K562 (cell line): ENCODE measurements around the gene LBP. TPM values are rescaled to one million over a fixed set of nuclear protein-coding genes. Genes with fewer than 3 reads are reported as not detected.

Source experiments
- EWSR1 ChIP-seq: fragments of 450-650 bp; IDR thresholded peaks from 2 replicates; pipeline ENCODE4 v1.6.1; 2018; ENCODE audit warnings: borderline replicate concordance, mild to moderate bottlenecking, low read depth, moderate library complexity; ENCODE audit not compliant: partially characterized antibody
- GTF2E2 ChIP-seq: fragments of 200-800 bp; sonication (Bioruptor generic); IDR thresholded peaks from 2 replicates; pipeline ENCODE4 v1.6.1; 2016; ENCODE audit warnings: missing genetic modification characterization, missing compliant biosample characterization
- MTA1 ChIP-seq: fragments of 450-650 bp; IDR thresholded peaks from 2 replicates; pipeline ENCODE4 v1.6.1; 2017; ENCODE audit warnings: borderline replicate concordance
- POLR2AphosphoS5 ChIP-seq: IDR thresholded peaks from 2 replicates; pipeline ENCODE4 v1.6.1; 2011; ENCODE audit warnings: mild to moderate bottlenecking, low read depth, low read length, moderate library complexity; ENCODE audit not compliant: control insufficient read depth, insufficient read depth
- TGIF2 ChIP-seq: sonication (generic); formaldehyde crosslinking; IDR thresholded peaks from 2 replicates; pipeline ENCODE4 v1.8.1; 2022; ENCODE audit warnings: mild to moderate bottlenecking, missing genetic modification reagents, moderate library complexity
- polyA plus RNA-seq, 8 experiments: library from polyadenylated mRNA; depleted of rRNA in 4 of 8; stranded (reverse) in 5 of 8; unstranded in 3 of 8; fragments of >200 nt; fragmentation: Nextera tagmentation in 2 of 8; fragmentation: Illumina TruSeq in 1 of 8; extraction: Ambion mirVana in 2 of 8; extraction: Trizol in 1 of 8; gene quantifications; 2 replicates each; pipeline versions ENCODE4 v1.2.1 to v1.2.3, GENCODE V29; 2011 to 2014; ENCODE audit warnings: inconsistent platforms in 1 of 8, missing spikeins in 1 of 8
- total RNA-seq, 7 experiments: library from RNA; depleted of rRNA in 6 of 7; stranded (reverse); fragments of >200 nt in 6 of 7; fragmentation: Illumina TruSeq in 2 of 7; extraction: Trizol in 2 of 7; gene quantifications; 2 replicates each; pipeline versions ENCODE4 v1.2.1 to v1.2.3, GENCODE V29; 2011 to 2021; ENCODE audit warnings: low replicate concordance in 1 of 7
- TF ChIP-seq, protein P1 (sequence below): fragments of 450-650 bp; IDR thresholded peaks from 2 replicates; pipeline ENCODE4 v1.6.1; 2016; ENCODE audit warnings: low read depth
- TF ChIP-seq, protein P2 (sequence below): sonication (generic); formaldehyde crosslinking; IDR thresholded peaks from 2 replicates; pipeline ENCODE4 v1.8.0; 2023; ENCODE audit warnings: missing genetic modification reagents, mild to moderate bottlenecking, borderline replicate concordance
- TF ChIP-seq, protein P3 (sequence below), 2 experiments: fragments of 450-650 bp; conservative IDR thresholded peaks; 2 replicates each; pipeline ENCODE4 v1.6.1; 2017; ENCODE audit warnings: mild to moderate bottlenecking in 2 of 2, moderate library complexity in 2 of 2
- TF ChIP-seq, protein P4 (sequence below): sonication (generic); formaldehyde crosslinking; IDR thresholded peaks from 2 replicates; pipeline ENCODE4 v1.4.0; 2020; ENCODE audit warnings: mild to moderate bottlenecking, missing genetic modification reagents

LBP gene
- total and polyA plus RNA-seq, 9 of the 15 experiments (the other 6 are each of a cell fraction or from before 2014, with no cell fraction given), result 0.06 to 0.31 (median 0.09) TPM; not detected in 3

DNA sequence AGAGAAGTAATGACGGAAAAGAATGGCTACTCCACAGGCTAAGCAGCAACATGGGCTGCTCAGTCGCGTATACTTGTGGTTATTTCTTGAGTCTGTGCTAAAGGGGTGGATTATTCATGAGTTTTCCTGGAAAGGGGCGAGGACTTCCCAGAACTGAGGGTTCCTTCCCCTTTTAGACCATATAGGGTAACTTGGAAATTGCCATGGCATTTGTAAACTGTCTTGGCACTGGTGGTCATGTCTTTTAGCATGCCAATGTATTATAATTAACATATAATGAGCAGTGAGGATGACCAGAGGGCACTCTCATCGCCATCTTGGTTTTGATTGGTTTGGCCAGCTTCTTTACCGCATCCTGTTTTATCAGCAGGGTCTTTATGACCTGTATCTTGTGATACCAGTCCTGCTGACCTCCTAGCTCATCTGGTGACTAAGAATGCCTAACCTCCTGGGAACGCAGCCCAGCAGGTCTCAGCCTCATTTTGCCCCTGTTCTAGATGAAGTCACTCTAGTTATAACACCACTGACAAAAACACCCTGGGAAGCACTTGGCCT is 11.4 kb downstream of the LBP start (continued):
- TF ChIP-seq, protein P1, sequence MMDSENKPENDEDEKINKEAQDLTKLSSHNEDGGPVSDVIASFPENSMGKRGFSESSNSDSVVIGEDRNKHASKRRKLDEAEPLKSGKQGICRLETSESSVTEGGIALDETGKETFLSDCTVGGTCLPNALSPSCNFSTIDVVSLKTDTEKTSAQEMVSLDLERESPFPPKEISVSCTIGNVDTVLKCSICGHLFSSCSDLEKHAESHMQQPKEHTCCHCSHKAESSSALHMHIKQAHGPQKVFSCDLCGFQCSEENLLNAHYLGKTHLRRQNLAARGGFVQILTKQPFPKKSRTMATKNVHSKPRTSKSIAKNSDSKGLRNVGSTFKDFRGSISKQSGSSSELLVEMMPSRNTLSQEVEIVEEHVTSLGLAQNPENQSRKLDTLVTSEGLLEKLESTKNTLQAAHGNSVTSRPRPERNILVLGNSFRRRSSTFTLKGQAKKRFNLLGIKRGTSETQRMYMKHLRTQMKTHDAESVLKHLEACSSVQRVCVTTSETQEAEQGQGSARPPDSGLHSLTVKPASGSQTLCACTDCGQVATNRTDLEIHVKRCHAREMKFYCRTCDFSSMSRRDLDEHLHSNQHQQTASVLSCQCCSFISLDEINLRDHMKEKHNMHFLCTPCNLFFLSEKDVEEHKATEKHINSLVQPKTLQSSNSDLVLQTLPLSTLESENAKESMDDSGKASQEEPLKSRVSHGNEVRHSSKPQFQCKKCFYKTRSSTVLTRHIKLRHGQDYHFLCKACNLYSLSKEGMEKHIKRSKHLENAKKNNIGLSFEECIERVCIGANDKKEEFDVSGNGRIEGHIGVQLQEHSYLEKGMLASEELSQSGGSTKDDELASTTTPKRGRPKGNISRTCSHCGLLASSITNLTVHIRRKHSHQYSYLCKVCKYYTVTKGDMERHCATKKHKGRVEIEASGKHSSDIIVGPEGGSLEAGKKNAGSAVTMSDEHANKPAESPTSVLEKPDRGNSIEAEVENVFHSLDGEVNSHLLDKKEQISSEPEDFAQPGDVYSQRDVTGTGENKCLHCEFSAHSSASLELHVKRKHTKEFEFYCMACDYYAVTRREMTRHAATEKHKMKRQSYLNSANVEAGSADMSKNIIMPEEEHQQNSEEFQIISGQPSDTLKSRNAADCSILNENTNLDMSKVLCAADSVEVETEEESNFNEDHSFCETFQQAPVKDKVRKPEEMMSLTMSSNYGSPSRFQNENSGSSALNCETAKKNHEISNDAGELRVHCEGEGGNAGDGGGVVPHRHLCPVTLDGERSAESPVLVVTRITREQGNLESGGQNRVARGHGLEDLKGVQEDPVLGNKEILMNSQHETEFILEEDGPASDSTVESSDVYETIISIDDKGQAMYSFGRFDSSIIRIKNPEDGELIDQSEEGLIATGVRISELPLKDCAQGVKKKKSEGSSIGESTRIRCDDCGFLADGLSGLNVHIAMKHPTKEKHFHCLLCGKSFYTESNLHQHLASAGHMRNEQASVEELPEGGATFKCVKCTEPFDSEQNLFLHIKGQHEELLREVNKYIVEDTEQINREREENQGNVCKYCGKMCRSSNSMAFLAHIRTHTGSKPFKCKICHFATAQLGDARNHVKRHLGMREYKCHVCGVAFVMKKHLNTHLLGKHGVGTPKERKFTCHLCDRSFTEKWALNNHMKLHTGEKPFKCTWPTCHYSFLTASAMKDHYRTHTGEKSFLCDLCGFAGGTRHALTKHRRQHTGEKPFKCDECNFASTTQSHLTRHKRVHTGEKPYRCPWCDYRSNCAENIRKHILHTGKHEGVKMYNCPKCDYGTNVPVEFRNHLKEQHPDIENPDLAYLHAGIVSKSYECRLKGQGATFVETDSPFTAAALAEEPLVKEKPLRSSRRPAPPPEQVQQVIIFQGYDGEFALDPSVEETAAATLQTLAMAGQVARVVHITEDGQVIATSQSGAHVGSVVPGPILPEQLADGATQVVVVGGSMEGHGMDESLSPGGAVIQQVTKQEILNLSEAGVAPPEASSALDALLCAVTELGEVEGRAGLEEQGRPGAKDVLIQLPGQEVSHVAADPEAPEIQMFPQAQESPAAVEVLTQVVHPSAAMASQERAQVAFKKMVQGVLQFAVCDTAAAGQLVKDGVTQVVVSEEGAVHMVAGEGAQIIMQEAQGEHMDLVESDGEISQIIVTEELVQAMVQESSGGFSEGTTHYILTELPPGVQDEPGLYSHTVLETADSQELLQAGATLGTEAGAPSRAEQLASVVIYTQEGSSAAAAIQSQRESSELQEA, result no peak
- TF ChIP-seq GTF2E2 (tag) (no peak), POLR2AphosphoS5 (no peak), EWSR1 (no peak), TGIF2 (no peak), MTA1 (no peak)
- TF ChIP-seq, protein P2, sequence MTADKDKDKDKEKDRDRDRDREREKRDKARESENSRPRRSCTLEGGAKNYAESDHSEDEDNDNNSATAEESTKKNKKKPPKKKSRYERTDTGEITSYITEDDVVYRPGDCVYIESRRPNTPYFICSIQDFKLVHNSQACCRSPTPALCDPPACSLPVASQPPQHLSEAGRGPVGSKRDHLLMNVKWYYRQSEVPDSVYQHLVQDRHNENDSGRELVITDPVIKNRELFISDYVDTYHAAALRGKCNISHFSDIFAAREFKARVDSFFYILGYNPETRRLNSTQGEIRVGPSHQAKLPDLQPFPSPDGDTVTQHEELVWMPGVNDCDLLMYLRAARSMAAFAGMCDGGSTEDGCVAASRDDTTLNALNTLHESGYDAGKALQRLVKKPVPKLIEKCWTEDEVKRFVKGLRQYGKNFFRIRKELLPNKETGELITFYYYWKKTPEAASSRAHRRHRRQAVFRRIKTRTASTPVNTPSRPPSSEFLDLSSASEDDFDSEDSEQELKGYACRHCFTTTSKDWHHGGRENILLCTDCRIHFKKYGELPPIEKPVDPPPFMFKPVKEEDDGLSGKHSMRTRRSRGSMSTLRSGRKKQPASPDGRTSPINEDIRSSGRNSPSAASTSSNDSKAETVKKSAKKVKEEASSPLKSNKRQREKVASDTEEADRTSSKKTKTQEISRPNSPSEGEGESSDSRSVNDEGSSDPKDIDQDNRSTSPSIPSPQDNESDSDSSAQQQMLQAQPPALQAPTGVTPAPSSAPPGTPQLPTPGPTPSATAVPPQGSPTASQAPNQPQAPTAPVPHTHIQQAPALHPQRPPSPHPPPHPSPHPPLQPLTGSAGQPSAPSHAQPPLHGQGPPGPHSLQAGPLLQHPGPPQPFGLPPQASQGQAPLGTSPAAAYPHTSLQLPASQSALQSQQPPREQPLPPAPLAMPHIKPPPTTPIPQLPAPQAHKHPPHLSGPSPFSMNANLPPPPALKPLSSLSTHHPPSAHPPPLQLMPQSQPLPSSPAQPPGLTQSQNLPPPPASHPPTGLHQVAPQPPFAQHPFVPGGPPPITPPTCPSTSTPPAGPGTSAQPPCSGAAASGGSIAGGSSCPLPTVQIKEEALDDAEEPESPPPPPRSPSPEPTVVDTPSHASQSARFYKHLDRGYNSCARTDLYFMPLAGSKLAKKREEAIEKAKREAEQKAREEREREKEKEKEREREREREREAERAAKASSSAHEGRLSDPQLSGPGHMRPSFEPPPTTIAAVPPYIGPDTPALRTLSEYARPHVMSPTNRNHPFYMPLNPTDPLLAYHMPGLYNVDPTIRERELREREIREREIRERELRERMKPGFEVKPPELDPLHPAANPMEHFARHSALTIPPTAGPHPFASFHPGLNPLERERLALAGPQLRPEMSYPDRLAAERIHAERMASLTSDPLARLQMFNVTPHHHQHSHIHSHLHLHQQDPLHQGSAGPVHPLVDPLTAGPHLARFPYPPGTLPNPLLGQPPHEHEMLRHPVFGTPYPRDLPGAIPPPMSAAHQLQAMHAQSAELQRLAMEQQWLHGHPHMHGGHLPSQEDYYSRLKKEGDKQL, result no peak
- TF ChIP-seq, protein P3, sequence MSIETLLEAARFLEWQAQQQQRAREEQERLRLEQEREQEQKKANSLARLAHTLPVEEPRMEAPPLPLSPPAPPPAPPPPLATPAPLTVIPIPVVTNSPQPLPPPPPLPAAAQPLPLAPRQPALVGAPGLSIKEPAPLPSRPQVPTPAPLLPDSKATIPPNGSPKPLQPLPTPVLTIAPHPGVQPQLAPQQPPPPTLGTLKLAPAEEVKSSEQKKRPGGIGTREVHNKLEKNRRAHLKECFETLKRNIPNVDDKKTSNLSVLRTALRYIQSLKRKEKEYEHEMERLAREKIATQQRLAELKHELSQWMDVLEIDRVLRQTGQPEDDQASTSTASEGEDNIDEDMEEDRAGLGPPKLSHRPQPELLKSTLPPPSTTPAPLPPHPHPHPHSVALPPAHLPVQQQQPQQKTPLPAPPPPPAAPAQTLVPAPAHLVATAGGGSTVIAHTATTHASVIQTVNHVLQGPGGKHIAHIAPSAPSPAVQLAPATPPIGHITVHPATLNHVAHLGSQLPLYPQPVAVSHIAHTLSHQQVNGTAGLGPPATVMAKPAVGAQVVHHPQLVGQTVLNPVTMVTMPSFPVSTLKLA (conservative IDR thresholded peaks at IDR 0.05), result no peak
- TF ChIP-seq, protein P4, sequence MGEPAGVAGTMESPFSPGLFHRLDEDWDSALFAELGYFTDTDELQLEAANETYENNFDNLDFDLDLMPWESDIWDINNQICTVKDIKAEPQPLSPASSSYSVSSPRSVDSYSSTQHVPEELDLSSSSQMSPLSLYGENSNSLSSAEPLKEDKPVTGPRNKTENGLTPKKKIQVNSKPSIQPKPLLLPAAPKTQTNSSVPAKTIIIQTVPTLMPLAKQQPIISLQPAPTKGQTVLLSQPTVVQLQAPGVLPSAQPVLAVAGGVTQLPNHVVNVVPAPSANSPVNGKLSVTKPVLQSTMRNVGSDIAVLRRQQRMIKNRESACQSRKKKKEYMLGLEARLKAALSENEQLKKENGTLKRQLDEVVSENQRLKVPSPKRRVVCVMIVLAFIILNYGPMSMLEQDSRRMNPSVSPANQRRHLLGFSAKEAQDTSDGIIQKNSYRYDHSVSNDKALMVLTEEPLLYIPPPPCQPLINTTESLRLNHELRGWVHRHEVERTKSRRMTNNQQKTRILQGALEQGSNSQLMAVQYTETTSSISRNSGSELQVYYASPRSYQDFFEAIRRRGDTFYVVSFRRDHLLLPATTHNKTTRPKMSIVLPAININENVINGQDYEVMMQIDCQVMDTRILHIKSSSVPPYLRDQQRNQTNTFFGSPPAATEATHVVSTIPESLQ (CRISPR knock-in tag), result no peak
